Mesendoderm (in vitro differentiated cells): ENCODE data around the gene MAN1A1.

Source experiments
- DNase-seq: peaks from one replicate; pipeline ENCODE4 v3.0.0; 2013
- H2AK5ac ChIP-seq: 2 replicates; pipeline ENCODE4 v1.6.1; 2013; ENCODE audit warnings: low read length, inconsistent platforms
- H2BK120ac ChIP-seq: 2 replicates; pipeline ENCODE4 v1.6.1; 2013; ENCODE audit warnings: low read depth, mild to moderate bottlenecking, low read length, moderate library complexity, mixed read lengths
- H2BK15ac ChIP-seq: replicated peaks from 2 replicates; pipeline ENCODE4 v1.6.1; 2013; ENCODE audit warnings: low read depth, mild to moderate bottlenecking, moderate library complexity
- H2BK5ac ChIP-seq: 2 replicates; pipeline ENCODE4 v1.6.1; 2013; ENCODE audit warnings: low read length, inconsistent platforms
- H3K18ac ChIP-seq: 2 replicates; pipeline ENCODE4 v1.6.1; 2013; ENCODE audit warnings: mild to moderate bottlenecking, low read length, mixed read lengths
- H3K23ac ChIP-seq: one replicate; pipeline ENCODE4 v1.6.1; 2013; ENCODE audit warnings: low read length
- H3K27ac ChIP-seq: 2 replicates; pipeline ENCODE4 v1.5.1; 2013; ENCODE audit warnings: low read depth, mild to moderate bottlenecking, inconsistent platforms, low read length, moderate library complexity
- H3K27me3 ChIP-seq: 2 replicates; pipeline ENCODE4 v1.6.1; 2013; ENCODE audit warnings: low read length, control low read depth, mild to moderate bottlenecking, inconsistent platforms; ENCODE audit not compliant: insufficient read depth, poor library complexity
- H3K36me3 ChIP-seq: 2 replicates; pipeline ENCODE4 v1.6.1; 2013; ENCODE audit warnings: low read length, inconsistent platforms; ENCODE audit not compliant: control insufficient read depth, insufficient read depth
- H3K4ac ChIP-seq: one replicate; pipeline ENCODE4 v1.6.1; 2013; ENCODE audit warnings: low read depth, mild to moderate bottlenecking, low read length, moderate library complexity
- H3K4me1 ChIP-seq: 2 replicates; pipeline ENCODE4 v1.6.1; 2013; ENCODE audit warnings: low read depth, low read length, inconsistent platforms; ENCODE audit not compliant: control insufficient read depth
- H3K4me2 ChIP-seq: 2 replicates; pipeline ENCODE4 v1.6.1; 2013; ENCODE audit warnings: low read length
- H3K4me3 ChIP-seq: 2 replicates; pipeline ENCODE4 v1.5.1; 2013; ENCODE audit warnings: mild to moderate bottlenecking, low read length
- H3K56ac ChIP-seq: one replicate; pipeline ENCODE4 v1.6.1; 2013; ENCODE audit warnings: low read length
- H3K79me1 ChIP-seq: 2 replicates; pipeline ENCODE4 v1.6.1; 2013; ENCODE audit warnings: low read length, inconsistent platforms
- H3K79me2 ChIP-seq: 2 replicates; pipeline ENCODE4 v1.6.1; 2013; ENCODE audit warnings: mild to moderate bottlenecking, low read length; ENCODE audit not compliant: control insufficient read depth, insufficient read depth
- H3K9ac ChIP-seq: 2 replicates; pipeline ENCODE4 v1.6.1; 2013; ENCODE audit warnings: low read length, inconsistent platforms
- H4K5ac ChIP-seq: one replicate; pipeline ENCODE4 v1.6.1; 2013; ENCODE audit warnings: low read length
- H4K8ac ChIP-seq: one replicate; pipeline ENCODE4 v1.6.1; 2013; ENCODE audit warnings: low read depth, mild to moderate bottlenecking, control low read depth, low read length, moderate library complexity
- WGBS: extraction: QIAGEN DNeasy Blood & Tissue Kit; methylation state at CpG from one replicate; pipeline ENCODE4 v1.1.7; 2013; ENCODE audit warnings: low lambda C conversion rate, missing lambda C conversion rate; ENCODE audit not compliant: insufficient coverage; ENCODE audit errors: extremely low coverage; 5-methylcytosine and 5-hydroxymethylcytosine counted together

The MAN1A1 gene

DNA sequence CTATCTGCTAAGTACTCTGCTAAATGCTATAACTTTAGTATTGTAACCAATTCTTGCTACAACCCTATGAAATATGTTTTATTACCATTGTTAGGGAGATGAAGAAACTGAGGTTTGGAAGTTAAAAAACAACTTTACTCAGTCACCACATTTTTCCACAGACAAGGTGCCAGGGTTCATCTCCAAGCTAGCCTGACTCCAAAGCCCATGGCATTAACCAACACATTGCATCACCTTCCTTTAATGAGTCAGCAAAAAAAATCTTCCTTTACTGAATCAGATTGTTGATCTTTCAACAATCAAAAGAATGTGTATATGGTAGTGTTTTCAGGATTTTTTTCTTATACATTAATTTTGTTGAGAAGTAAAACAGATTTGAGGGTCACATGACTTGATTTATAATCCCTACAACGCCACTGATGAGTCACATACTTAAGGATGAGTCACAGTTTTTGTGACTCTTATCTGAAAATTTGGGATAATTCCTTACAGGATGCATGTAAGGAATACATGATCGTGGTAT, 41.5 kb downstream of the MAN1A1 start:
- H3K79me1 ChIP-seq = peaks cover 14% of the 10 kb centered on the region
- no peak overlapping the region for H3K9ac ChIP-seq
- no peak overlapping the region for H2BK120ac ChIP-seq
- no peak overlapping the region for H3K27ac ChIP-seq
- H4K5ac ChIP-seq = no peak overlapping the region
- H3K18ac ChIP-seq = no peak overlapping the region
- peaks cover 2% of the 10 kb centered on the region for H3K79me2 ChIP-seq
- H3K56ac ChIP-seq = no peak overlapping the region
- peak; percentile 69 for DNase-seq
- no CpG with 5 or more reads among the region's 2 CpGs for WGBS
- H2BK15ac ChIP-seq = no peak overlapping the region
- no peak overlapping the region for H4K8ac ChIP-seq
- no peaks in the 10 kb centered on the region for H3K36me3 ChIP-seq
- H3K4me3 ChIP-seq = no peak overlapping the region
- no peak overlapping the region for H2BK5ac ChIP-seq
- no peak overlapping the region for H2AK5ac ChIP-seq
- H3K4me2 ChIP-seq = no peak overlapping the region
- H3K23ac ChIP-seq = no peak overlapping the region
- no peak overlapping the region for H3K4ac ChIP-seq
- peaks cover under 1% of the 10 kb centered on the region for H3K4me1 ChIP-seq
- H3K27me3 ChIP-seq = no peaks in the 10 kb centered on the region

DNA sequence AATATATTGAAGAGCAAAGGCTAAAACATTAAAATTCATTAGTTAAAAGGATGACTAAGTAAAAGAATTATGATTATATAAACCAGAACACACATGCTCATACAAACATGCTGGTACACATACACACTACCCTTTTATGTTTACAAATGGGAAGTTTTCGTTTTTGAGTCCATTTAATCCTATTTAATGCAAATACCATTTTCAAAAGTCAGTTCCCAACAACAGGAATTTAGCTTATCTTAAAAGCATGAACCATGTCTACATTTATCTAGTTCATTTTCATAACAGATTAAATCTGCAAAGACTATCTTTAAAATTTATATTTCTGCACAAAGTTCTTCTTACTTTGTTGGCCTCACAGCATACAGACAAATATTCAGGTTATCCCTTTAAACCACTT, 42.5 kb downstream of the MAN1A1 start:
- H2BK5ac ChIP-seq = no peak overlapping the region
- no peak overlapping the region for H3K4ac ChIP-seq
- no peak overlapping the region for H3K18ac ChIP-seq
- no peak for DNase-seq
- H3K9ac ChIP-seq = no peak overlapping the region
- no peak overlapping the region for H3K4me2 ChIP-seq
- no peak overlapping the region for H3K23ac ChIP-seq
- no peak overlapping the region for H2AK5ac ChIP-seq
- peaks cover 2% of the 10 kb centered on the region for H3K79me2 ChIP-seq
- H3K27me3 ChIP-seq = no peaks in the 10 kb centered on the region
- H3K36me3 ChIP-seq = no peaks in the 10 kb centered on the region
- no peak overlapping the region for H2BK15ac ChIP-seq
- no peak overlapping the region for H2BK120ac ChIP-seq
- H3K79me1 ChIP-seq = peaks cover 12% of the 10 kb centered on the region
- WGBS = no CpG with 5 or more reads among the region's 1 CpG
- no peak overlapping the region for H4K8ac ChIP-seq
- no peaks in the 10 kb centered on the region for H3K4me1 ChIP-seq
- H3K27ac ChIP-seq = no peak overlapping the region
- H3K56ac ChIP-seq = no peak overlapping the region
- H4K5ac ChIP-seq = no peak overlapping the region
- H3K4me3 ChIP-seq = no peak overlapping the region

DNA sequence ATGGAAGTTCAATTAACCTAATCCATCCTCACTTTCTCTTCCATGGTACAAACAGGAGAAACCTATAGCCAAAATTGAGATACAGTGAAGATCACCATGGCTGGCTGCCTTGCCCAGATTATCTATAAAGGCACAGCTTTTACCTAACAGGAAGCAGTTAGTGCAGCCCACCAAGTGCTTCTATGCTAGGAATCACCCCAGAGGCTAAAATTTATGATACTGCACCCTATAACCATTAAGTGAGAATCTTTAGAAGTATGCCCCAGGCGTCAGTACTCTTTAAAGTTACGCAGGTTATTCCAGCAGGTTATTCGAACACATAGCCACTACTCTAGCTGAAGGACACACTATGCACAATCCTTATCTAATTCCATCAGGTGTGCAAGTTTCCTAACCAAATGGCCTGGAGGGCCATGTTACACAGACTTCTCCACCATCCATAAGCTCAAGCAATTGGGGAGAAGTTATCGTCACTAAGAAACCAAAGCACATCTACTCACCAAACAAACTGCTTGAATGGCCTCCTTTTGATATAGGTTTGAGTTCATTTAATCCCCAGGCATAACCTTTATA, 43.1 kb downstream of the MAN1A1 start:
- no peak overlapping the region for H3K23ac ChIP-seq
- H3K27ac ChIP-seq = no peak overlapping the region
- no peak overlapping the region for H3K4me3 ChIP-seq
- H3K36me3 ChIP-seq = no peaks in the 10 kb centered on the region
- H3K4ac ChIP-seq = no peak overlapping the region
- WGBS = no CpG with 5 or more reads among the region's 4 CpGs
- H2AK5ac ChIP-seq = no peak overlapping the region
- no peak overlapping the region for H3K4me2 ChIP-seq
- H2BK5ac ChIP-seq = no peak overlapping the region
- no peaks in the 10 kb centered on the region for H3K27me3 ChIP-seq
- peaks cover 2% of the 10 kb centered on the region for H3K79me2 ChIP-seq
- H2BK15ac ChIP-seq = peak overlapping the region; percentile 57
- no peak overlapping the region for H4K8ac ChIP-seq
- H4K5ac ChIP-seq = no peak overlapping the region
- no peak overlapping the region for H2BK120ac ChIP-seq
- peaks cover 9% of the 10 kb centered on the region for H3K79me1 ChIP-seq
- H3K56ac ChIP-seq = no peak overlapping the region
- H3K4me1 ChIP-seq = no peaks in the 10 kb centered on the region
- DNase-seq = no peak
- H3K9ac ChIP-seq = no peak overlapping the region
- H3K18ac ChIP-seq = no peak overlapping the region

DNA sequence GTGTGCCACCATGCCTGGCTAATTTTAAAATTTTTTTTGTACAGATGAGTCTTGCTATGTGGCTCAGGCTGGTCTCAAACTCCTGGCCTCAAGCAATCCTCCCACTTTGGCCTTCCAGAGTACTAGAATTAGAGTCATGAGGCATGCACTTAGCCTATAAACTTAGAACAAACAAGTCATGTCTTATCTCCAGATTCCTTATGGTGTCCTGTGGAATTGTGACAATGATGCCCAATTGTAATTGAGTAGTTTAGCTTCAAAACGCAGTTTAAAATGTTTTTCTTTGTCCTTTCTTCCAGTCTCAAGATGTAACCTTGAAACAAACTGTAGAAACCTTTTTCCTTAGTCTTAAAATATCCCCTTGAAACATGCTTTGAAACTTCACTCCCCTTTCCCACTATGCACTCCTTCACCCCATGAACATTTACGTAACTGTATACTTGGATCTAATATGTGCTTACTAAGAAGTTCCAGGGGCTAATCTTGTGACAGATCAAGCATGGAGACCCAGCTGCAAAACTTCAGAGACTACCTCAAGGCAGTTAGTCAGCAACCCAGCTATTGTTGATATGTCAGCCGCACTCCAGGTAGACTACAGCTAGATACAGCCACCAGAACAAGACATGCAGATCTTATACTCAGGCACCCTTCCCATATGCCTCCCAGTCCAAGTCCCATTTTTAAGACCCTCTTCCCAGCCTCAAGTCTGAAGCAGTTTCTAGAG, 46.2 kb downstream of the MAN1A1 start:
- Histone ChIP-seq H3K79me1 (peaks cover 2% of the 10 kb centered on the region), H3K27ac (no peak overlapping the region), H3K4ac (no peak overlapping the region), H3K18ac (no peak overlapping the region), H2BK5ac (no peak overlapping the region), H3K4me3 (no peak overlapping the region), H4K5ac (no peak overlapping the region), H3K23ac (no peak overlapping the region), H3K79me2 (no peaks in the 10 kb centered on the region), H3K4me2 (no peak overlapping the region), H3K56ac (no peak overlapping the region), H2BK120ac (no peak overlapping the region), H2AK5ac (no peak overlapping the region), H3K36me3 (no peaks in the 10 kb centered on the region), H3K9ac (no peak overlapping the region), H3K27me3 (no peaks in the 10 kb centered on the region), H2BK15ac (no peak overlapping the region), H3K4me1 (no peaks in the 10 kb centered on the region), H4K8ac (no peak overlapping the region)
- no peak for DNase-seq
- WGBS = no CpG with 5 or more reads among the region's 3 CpGs

DNA sequence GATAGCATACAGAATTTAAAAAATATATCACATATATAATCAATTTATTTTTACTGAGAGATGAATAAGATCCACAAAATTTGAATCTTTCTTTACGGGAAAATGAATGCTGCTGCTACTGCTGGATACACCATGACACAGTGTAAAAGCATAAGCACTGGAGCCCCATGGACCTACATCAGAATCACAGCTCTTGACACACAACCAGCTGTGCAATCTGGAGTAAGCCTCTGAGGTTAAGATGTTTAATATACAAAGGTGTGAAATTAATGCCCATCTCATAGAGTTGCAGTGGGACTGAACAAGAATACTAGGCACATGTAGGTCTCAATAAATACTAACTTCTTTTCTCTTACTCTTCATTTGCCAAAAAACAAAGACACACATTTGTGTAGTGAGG, 48.1 kb downstream of the MAN1A1 start:
- Histone ChIP-seq H3K4me3 (no peak overlapping the region), H3K9ac (no peak overlapping the region), H3K36me3 (no peaks in the 10 kb centered on the region), H3K18ac (no peak overlapping the region), H3K27me3 (no peaks in the 10 kb centered on the region), H4K8ac (no peak overlapping the region), H2AK5ac (no peak overlapping the region), H3K4me1 (peaks cover under 1% of the 10 kb centered on the region), H3K27ac (no peak overlapping the region), H3K79me2 (no peaks in the 10 kb centered on the region), H2BK15ac (no peak overlapping the region), H3K4me2 (no peak overlapping the region), H3K56ac (no peak overlapping the region), H2BK120ac (no peak overlapping the region), H3K23ac (no peak overlapping the region), H2BK5ac (no peak overlapping the region), H3K79me1 (peaks cover 2% of the 10 kb centered on the region), H3K4ac (no peak overlapping the region), H4K5ac (no peak overlapping the region)
- WGBS = no CpG with 5 or more reads among the region's 1 CpG
- DNase-seq = no peak
